Heart left ventricle (tissue), 13 donors: ENCODE results near the gene SERPINB10.

ENCODE experiments used
- POLR2A ChIP-seq, 2 donors: fragments of 450-650 bp; IDR thresholded peaks; one replicate each; pipeline ENCODE4 v1.6.1; 2017; ENCODE audit warnings: antibody characterized with exemption in 2 of 2, mild to moderate bottlenecking in 2 of 2, moderate library complexity in 2 of 2
- TF ChIP-seq, protein P1 (sequence below), 12 donors: fragments of 200-600 bp; sonication (generic) in 4 of 12; IDR thresholded peaks; one replicate each; pipeline versions ENCODE4 v1.5.0 to v1.8.0; 2018 to 2022; ENCODE audit warnings: antibody characterized with exemption in 12 of 12, mild to moderate bottlenecking in 5 of 12
- donor health status: ischemic (EF 13 %, LVEDD 7.1; RV severe dilation, severe dysfunction).
- donor health status: DM: no; HTN: yes; CAD: no.
- donor health status: DM: no; HTN: no; CAD: no.
- donor health status: ischemic (EF 25% LVEDD 6.9; RV normal size, moderate dysfunction).
- donor health status: ischemic (EF 25% LVEDD 5.7; RV mildly dilated, moderate dysfunction).
- donor health status: ischemic (EF 35%, LVEDD 5.7; RV mildly dilated, moderate dysfunction).
- donor health status: nonischemic (EF 11% LVEDD 7.7; RV severe dilation, severe dysfunction).
- donor health status: DM: yes; HTN: yes; CAD: no.
- donor health status: PGD.
- donor health status: ischemic (EF 29% LVEDD 5.4; RV normal size, mild dysfunction).
- donor health status: nonischemic (EF 23%, LVEDD 6.1; RV moderate dilation, normal function).

DNA sequence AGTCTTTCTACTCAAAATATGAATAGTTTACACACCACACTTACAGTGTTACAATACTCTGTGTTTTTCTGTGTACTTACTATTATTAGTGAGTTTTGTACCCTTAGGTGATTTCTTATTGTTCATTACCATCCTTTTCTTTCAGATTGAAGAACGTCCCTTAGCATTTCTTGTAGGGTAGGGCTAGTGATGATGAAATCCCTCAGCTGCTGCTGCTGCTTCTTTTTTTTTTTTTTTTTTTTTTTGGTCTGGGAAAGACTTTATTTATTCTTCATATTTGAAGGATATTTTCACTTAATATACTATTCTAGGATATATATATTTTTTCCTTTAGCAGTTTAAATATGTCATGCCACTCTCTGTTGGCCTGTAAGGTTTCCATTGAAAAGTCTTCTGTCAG, 49.3 kb upstream of the SERPINB10 start:
- TF ChIP-seq, protein P1, sequence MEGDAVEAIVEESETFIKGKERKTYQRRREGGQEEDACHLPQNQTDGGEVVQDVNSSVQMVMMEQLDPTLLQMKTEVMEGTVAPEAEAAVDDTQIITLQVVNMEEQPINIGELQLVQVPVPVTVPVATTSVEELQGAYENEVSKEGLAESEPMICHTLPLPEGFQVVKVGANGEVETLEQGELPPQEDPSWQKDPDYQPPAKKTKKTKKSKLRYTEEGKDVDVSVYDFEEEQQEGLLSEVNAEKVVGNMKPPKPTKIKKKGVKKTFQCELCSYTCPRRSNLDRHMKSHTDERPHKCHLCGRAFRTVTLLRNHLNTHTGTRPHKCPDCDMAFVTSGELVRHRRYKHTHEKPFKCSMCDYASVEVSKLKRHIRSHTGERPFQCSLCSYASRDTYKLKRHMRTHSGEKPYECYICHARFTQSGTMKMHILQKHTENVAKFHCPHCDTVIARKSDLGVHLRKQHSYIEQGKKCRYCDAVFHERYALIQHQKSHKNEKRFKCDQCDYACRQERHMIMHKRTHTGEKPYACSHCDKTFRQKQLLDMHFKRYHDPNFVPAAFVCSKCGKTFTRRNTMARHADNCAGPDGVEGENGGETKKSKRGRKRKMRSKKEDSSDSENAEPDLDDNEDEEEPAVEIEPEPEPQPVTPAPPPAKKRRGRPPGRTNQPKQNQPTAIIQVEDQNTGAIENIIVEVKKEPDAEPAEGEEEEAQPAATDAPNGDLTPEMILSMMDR (IDR thresholded peaks at IDR 0.05), result no peak
- TF ChIP-seq POLR2A (IDR thresholded peaks at IDR 0.05), result no peak
